Prostate gland (tissue), 2 donors: ENCODE data around the gene ABLIM1.

Experiments used
- POLR2A ChIP-seq: fragments of 450-650 bp; IDR thresholded peaks from one replicate; pipeline ENCODE4 v1.6.1; 2016; ENCODE audit warnings: antibody characterized with exemption, mild to moderate bottlenecking
- TF ChIP-seq, protein P1 (sequence below), 4 experiments: fragments of 200-600 bp in 2 of 4; fragments of 450-650 bp in 2 of 4; sonication (generic) in 2 of 4; IDR thresholded peaks; 1 replicate in 3 of 4; 2 replicates in 1 of 4; pipeline ENCODE4 v1.5.1; 2016 to 2019; ENCODE audit warnings: antibody characterized with exemption in 4 of 4, mild to moderate bottlenecking in 2 of 4, moderate library complexity in 2 of 4

DNA sequence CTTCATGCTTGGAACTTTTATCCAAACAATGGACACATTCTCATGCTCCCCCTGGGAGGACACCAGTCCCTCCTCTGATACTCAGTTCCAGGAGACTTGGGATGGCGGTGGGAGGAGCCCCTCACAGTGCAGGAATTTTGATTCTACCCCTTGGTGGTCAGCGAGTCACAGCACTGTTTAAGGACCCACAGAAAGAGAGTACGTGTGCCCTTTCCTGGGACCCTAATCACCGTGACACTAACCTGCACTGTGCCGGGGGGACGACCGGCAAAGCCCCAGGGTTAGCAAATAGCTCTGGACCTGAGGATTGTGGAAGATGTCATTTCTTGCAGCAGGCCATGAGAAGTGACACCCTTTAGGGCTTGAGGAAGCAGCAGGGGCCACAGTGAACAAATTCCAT, 264.2 kb downstream of the ABLIM1 start:
- TF ChIP-seq, protein P1, sequence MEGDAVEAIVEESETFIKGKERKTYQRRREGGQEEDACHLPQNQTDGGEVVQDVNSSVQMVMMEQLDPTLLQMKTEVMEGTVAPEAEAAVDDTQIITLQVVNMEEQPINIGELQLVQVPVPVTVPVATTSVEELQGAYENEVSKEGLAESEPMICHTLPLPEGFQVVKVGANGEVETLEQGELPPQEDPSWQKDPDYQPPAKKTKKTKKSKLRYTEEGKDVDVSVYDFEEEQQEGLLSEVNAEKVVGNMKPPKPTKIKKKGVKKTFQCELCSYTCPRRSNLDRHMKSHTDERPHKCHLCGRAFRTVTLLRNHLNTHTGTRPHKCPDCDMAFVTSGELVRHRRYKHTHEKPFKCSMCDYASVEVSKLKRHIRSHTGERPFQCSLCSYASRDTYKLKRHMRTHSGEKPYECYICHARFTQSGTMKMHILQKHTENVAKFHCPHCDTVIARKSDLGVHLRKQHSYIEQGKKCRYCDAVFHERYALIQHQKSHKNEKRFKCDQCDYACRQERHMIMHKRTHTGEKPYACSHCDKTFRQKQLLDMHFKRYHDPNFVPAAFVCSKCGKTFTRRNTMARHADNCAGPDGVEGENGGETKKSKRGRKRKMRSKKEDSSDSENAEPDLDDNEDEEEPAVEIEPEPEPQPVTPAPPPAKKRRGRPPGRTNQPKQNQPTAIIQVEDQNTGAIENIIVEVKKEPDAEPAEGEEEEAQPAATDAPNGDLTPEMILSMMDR (IDR thresholded peaks at IDR 0.05), result no peak
- TF ChIP-seq POLR2A, result no peak
